ENCODE results near the gene ALK.

DNA sequence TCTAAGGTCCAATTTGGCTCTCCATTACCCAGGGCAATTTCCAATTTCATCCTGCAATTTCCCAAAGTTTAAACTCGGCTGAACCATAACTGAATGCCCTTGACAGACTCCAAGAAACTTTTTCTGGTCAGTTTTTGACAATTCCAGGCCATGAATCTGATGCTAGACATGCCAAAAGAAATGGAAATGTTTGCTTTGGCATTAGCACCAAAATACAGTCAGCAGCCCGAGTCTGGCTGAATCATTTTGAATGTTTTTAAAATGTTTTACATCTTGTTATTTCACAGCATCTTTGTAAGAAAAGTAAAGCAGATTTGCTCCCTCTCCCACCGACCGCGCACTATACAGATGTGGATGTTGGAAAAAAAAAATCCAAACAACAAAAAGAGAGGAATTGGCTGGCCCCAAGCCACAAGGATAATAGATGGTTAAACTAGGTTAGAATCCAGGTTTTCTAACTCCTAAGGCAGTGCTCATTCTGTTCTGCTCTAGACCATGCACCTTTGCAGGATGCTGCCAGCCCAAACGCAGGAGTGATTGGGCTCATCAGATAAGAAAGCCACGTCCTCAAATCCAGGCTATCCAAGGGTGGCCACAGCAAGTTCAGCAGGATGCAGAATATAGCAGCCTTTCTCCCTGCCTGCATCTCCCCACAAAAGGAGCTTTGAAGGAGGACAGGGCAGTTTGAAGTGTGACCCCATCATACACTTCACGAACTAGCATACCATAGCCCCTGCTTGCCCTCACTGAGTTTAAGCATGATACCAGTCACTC, 167.5 kb downstream of the ALK start:
- TF ChIP-seq, protein P1, sequence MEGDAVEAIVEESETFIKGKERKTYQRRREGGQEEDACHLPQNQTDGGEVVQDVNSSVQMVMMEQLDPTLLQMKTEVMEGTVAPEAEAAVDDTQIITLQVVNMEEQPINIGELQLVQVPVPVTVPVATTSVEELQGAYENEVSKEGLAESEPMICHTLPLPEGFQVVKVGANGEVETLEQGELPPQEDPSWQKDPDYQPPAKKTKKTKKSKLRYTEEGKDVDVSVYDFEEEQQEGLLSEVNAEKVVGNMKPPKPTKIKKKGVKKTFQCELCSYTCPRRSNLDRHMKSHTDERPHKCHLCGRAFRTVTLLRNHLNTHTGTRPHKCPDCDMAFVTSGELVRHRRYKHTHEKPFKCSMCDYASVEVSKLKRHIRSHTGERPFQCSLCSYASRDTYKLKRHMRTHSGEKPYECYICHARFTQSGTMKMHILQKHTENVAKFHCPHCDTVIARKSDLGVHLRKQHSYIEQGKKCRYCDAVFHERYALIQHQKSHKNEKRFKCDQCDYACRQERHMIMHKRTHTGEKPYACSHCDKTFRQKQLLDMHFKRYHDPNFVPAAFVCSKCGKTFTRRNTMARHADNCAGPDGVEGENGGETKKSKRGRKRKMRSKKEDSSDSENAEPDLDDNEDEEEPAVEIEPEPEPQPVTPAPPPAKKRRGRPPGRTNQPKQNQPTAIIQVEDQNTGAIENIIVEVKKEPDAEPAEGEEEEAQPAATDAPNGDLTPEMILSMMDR (IDR thresholded peaks at IDR 0.05): no peak
- no peak for TF ChIP-seq POLR2A (IDR thresholded peaks at IDR 0.05)
- no peak for TF ChIP-seq POLR2AphosphoS5 (IDR thresholded peaks at IDR 0.05)
- no peak for TF ChIP-seq EP300 (IDR thresholded peaks at IDR 0.05)

All from sigmoid colon (tissue), 4 donors.